ENCODE data around the gene FAM151A.
A peak's percentile ranks its signal among the peaks of the same experiment; 100 is the strongest.

FAM151A gene

DNA sequence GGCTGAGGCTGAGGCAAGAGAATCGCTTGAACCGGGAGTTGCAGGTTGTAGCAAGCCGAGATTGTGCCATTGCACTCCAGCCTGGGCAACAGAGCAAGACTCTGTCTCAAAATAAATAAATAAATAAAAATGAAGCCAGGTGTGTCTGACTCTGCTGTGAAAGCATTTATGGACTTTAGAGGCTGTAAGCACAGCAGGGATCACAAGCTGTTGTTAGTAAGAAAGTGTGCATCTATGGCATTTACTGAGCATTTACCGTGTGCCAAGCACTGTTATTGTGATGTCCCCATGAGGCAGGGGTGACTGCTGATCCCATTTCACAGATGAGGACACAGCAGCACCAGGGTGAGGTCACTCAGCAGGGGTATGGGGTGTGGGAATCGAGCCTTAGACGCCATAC, 20.1 kb downstream of the FAM151A start:
- no peak for DNase-seq

DNA sequence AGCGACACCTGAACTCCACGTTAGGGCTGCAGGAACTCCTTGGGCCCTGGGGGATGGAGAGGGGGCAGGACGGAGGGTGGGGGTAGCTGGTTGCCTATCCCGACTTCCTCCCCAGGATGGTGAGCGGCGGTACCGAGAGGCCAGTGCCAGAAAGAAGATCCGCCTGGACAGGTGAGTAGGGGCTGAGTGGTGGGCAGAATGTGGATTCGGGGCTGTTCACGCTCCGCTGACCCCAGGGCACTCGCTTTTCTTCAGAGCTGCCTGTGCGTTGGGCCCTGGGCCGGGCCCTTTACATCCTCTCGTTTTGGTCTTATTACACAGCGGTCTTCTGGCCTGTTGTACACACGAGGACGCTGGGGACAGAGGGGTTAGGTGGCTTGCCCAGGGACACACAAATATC, 20.8 kb downstream of the FAM151A start:
- DNase-seq: no peak

DNA sequence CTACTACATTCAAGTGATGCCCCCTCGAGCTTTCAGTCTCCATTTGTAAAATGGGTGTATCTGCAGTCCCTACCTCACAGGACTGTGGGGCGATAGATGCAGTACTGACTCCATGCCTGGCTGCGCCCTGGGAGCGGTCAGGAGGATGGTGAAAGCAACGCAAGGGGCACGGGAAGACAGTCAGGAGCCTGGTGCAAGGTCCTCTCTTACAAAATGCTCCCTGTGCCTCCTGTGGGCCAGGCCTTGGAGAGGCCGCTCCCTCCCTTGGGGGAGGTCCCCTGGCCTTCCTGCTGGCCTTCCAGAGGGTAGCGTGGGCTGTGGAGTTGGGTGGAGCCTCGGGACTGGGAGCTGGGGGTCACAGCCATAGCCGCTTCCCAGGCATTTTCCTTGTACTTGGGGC, 21.6 kb downstream of the FAM151A start:
- no peak for DNase-seq

DNA sequence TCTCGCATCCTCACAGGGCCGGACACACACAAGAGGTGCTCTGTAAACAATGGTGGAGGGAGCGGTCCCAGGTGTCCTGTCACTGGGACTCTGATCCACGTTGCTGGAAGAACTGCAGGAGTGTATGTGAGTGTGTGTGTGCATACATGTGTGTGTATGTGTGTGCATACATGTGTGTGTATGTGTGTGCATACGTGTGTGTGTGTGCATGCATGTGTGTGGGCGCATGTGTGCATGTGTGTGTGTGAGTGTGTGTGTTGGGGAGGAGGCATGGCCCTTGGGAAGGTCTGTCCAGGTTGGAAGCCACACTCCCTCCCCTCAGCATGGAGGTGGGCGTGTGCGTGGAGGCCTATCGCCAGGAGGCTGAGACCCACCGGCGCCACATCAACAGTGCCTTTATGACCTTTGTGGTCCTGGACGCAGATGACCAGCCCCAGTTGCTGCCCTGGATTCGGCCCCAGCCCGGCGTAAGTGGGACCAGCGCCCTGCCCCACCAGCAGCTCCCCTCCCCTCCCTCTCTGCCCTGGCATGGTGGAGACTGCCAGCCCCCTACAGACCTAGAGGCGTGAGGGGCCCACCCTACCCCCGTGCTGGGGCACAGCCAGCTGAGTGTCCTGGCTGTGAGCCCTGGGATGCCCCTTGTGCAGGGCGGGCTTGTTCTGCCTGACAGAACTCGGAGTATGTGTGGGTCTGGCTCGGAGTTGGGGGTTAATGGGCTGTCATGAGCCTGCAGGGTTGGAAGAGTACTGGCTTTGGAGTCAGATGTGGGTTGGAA, 22.2 kb downstream of the FAM151A start:
- no peak for DNase-seq

DNA sequence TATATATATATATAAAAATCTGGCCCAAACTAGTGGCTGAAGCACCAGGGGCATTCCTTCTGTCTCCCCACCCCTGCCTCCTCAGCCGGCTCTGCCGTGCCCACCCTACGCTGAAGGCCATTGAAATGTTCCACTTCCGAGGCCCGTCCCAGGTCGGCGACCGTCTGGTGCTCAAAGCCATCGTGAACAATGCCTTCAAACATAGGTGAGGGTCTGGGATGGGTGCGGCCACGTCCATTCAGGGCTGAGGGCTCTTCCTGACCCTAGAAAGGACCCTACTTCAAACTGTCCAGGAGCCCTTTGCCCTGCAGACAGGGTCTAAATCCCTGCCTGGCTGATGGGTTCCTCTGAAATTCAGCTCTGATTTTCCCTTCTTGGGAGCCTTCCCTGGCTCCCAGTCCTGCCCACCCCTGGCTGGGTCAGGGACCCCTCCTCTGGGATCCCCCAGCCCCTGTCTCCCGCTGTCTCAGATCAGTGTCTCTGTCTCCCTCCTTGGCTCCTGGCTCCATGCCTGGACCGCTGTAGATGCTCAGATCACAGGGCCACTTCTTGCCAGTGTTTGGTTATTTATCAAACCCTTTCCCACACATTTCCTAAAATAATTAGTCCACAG, 24.0 kb downstream of the FAM151A start:
- no peak for DNase-seq

DNA sequence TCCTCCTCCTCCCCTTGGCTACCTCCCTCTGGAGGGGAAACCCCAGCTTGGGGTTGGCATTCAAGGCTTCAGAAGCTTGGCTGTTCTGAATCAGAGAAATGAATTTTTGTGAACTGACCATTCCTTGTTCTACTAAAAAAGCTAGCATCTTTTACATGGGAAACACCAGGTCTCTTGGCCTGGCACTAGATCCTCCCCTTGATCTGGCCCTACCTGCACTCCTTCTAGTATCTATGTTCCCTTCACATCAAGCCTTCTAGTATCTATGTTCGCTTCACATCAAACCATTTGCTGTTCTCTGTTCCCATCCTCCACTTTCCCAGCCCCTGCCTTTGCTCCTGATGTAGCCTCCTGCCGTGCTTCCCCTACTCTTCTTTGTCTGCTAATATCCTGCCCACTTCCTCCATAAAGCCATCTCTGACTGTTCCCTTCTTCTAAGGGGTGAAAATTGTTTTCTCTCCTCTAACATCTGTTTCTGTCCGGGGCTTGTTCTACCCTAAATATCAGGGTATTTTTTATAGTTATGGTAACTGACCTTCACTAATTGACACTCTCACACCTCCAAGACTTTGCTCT, 25.8 kb downstream of the FAM151A start:
- DNase-seq: no peak

DNA sequence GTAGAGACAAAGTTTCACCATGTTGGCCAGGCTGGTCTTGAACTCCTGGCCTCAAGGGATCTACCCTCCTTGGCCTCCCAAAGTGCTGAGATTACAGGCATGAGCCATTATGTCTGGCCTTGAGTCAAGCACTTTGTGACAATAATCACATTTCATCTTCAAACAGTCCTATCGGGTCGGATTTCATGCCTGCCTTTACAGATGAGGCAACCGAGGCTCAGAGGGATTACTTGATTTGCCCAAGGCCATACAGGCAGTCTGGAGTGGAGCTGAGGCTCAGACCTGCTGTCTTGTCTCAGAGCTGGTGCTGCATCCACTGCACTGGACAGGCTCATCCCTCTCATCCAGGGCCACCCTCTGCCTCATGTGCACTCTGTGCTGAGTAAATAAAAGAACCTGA, 26.6 kb downstream of the FAM151A start:
- DNase-seq: no peak

DNA sequence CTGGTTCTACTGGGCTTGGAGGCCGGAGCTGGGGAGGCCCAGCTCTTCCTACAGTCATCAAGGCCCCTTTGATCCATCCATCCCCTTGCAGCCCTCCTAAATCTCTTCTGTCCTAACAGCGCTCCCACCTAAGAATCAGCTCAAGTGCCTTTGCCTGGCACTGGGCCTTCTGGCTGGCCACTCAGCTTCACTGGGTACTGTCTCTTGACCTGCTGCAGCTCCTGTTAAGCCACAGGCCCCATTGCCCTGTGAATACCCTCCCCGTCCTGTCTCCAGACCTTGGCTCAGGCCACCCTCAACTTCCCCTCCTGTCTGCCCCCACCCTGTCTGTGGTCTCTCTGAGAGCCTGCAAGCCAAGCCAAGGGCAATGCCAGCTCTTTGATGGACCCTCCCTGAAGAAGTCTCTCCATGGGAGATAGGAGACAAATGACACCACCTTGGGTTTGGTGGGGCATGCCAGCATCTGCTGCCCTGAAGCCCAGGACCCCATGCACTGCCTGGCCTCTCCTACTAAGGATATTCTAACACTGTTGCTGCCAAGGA, 27.3 kb downstream of the FAM151A start:
- no peak for DNase-seq

DNA sequence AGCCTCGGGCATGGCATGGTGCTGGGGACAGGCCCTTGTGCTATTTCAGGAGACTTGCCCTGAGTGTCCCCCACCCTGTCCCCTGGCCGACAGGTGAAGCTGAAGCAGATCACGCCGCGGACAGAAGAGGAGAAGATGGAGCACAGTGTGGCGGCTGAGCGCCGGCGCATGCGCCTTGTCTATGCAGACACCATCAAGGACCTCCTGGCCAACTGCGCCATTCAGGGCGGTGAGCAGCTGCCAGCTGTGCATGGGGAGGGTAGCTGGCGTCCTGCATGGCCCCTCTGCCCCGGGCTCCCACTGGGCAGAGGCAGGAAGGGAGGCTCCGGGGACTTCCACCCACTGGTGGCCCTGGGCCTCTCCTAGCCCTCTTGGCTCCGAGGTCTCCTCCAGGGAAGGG, 28.9 kb downstream of the FAM151A start:
- no peak for DNase-seq

DNA sequence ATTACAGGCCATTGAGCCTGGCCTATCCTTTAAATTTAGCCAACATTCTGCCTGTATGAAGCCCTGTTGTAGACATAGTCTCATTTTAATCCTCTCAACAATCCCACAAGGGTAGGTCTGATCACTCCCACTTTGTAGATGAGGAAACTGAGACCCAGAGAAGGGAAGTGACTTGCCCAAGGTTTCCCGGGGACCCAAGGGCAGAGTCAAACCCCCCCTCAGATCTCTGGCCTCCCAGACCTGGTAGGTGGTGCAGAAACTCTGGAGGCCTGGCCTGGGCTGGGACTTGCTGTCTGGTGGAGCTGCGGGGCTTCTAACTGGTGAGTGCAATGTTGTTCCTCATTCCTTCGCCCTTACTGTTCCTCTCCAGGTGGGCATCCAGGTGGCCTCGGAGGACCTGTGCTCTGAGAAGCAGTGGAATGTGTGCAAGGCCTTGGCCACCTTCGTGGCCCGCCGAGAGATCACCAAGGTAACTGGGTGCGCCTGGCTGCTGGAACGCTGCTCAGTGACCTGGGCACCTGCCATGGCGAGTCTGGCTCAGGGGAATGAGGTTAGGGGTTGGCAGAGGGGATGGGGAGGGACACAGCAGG, 29.7 kb downstream of the FAM151A start:
- DNase-seq: no peak

DNA sequence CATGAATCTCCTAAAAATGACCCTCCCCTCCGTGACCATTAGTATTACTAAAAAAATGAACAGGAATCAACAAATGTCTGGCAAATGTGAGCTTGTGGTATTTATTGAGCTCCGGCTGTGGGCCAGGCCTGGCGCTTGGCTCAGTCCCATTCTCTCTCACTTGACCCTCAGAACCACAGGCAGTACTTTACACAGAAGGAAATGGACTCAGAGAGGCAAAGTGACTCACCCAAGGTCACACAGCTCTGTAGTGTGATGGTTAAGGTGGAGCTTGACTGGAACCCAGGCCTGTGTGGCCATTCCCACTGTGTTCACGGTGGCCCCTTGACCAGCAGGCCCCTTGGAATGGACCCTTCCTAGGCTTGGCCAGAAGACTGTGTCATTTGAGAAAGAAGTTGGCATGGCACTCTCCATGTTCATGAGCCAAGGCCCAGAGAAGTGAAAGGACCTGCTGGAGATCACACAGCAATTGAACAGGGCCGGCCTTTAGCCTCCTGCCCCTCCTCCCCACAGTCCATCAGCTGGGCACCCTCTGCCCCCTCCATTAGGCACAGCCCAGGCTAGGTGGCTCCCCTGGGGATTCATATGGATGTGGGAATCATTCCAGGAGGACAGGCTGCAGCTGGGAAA, 32.1 kb downstream of the FAM151A start:
- DNase-seq: no peak

DNA sequence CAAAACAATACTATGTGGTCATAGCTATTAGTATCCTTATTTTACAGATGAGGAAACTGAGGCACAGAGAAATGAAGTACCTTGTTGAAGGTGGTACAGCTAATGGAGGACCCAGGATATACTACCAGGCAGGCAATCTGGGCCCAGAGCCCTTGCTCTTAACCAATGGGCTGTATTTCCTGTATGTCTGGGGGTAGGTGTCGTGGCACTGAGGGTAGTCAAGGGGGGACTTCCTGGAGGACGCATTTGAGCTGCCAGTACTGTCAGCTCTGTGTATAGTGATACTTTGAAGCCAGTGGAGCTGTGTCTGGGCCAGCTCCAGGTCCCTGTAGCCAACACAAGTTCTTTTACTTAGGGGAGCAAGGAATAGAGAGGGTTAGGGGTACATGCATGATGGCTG, 34.9 kb downstream of the FAM151A start:
- DNase-seq: no peak

DNA sequence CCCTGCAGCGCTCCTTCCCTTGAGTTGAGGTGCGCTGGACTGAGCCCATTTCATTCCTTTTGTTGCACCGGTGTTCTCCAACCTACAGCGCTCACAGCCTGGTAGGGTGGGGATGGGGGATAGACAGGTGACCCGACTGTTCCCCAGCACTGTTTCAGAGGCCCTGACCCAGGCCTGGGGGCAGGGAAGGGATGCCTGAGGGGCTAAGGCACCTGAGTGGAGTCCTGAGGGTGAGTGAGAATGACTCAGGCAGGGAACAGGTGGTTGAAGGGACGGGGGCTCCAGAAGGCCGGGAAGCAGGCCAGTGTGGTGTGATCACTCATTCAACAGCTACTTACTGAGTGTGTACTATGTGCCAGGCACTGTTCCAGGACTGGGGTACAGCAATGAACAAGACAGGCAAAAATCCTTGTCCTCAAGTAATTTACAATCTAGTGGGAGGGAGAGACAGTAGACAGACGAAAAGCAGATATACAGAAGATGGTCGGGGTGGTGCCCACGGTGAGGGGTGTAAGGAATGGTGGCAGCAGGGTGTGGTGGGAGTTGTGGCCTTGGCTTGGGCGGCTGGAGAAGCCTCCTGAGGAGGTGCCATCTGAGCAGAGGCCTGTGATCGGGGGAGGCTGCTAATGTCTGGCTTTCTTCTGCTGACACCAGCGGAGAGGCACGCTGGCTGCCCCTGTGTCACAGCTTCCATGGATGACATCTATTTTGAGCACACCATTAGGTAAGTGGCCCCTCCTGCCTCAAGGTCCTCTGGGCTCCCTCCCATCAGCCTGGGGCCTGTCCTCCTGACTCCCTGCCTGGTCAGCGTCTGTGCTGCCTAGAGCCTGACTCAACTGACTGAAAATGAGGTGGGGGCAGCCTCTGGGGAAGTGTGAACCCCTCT, 37.9 kb downstream of the FAM151A start:
- no peak for DNase-seq

DNA sequence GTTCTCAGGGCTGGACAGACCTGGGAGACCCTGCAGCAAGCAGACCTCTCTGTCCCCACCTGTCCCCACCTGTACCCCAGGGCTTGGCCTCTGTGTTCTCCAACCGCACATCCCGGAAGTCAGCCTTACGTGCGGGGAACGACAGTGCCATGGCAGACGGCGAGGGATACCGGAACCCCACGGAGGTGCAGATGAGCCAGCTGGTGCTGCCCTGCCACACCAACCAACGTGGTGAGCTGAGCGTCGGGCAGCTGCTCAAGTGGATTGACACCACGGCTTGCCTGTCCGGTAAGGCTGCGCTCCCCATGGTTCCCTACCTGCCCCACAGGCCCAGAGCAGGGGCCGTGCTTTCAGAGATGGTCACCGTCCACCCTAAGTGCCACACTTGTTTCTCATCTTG, 38.8 kb downstream of the FAM151A start:
- no peak for DNase-seq

DNA sequence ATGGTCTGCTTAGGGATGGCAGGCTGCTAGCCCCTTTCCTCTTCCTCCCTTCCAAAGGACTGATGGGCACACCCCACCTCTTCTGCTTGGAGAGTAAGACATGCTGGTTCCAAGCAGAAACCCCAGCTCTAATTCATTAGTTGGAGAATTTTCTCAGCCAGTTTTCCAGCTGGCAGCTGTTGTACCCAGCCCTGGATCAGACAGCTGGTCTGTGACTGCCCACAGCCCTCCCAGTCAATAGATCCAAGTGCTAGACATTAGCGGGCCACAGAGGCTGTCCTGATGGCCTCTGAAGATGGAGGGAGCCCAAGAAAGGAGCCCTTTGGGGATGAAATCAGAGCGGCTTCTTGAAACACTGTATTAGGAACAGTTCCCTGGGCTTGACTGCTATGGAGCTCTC, 39.5 kb downstream of the FAM151A start:
- DNase-seq: no peak

DNA sequence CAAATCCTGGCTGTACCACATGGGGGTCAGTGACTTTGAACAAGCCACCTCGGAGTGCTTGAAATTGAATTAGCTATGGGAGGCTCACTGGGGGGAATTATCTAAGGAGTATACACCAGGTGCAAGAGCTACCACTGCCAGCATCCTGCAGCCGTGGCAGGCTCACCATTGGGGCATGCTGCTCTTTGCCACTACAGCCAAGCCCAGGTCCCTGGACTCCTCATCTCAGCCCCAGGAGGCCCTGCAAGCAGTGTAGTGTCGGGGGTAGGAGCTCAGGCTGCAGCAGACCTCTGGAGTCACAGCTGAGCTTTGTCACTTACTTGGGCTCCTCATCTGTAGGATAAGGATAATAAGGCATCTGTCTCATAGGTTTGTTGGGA, 40.0 kb downstream of the FAM151A start:
- no peak for DNase-seq

DNA sequence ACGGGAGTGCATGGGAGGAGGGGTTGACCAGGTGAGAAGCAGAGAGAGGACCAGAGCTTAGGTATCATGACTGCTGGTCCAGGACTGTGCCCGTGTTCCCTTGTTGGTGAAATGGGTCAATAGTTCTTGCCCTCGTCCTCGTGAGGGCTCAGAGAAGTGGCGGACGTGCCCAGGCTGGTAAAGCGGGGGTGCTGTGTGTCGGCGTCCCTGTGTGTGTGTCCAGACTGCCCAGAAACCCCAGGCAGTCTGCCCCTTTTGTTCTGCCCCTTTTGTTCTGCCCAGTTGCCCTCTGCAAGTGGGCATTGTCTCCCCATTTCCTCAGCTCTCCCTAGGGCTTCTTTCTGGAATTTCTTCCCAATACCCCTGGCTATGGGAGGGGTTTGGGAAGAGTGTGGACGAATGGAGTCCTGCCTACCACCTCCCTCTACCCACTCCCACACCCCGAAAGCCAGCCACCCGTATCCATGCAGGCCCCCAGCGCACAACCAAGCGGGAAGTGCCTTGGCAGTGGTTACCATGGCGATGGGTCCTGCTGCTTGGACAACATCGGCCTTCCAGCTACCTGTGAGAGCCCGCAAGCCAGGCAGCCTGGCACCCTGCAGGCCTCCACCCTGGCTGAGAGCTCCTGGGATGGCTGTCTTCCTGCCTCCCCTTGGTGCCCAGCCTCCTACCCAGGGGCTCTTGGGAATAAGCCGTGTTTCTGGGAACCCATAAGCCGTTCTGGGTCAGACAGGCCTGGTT, 40.6 kb downstream of the FAM151A start:
- peak; percentile 53 for DNase-seq

DNA sequence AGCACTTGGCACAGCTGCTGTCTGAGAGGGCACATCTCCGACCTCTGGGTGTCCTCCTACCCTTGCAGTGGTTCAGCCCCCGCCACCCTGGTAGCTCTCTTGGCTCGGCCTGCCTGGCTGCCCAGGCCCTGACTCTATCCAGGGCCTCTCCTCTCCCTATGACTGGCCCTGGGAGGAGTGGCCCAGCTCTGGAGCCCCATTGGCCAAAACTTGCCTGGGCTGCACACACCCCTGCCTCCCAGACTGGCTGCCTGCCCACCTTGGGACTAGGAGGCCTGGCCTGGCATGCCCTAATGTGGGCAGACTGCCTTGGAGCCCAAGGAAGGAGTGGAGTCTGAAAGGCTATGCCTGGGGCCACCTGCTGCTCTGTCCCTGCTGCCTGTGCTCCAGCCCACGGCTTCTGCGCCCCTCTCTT, 41.7 kb downstream of the FAM151A start:
- no peak for DNase-seq

DNA sequence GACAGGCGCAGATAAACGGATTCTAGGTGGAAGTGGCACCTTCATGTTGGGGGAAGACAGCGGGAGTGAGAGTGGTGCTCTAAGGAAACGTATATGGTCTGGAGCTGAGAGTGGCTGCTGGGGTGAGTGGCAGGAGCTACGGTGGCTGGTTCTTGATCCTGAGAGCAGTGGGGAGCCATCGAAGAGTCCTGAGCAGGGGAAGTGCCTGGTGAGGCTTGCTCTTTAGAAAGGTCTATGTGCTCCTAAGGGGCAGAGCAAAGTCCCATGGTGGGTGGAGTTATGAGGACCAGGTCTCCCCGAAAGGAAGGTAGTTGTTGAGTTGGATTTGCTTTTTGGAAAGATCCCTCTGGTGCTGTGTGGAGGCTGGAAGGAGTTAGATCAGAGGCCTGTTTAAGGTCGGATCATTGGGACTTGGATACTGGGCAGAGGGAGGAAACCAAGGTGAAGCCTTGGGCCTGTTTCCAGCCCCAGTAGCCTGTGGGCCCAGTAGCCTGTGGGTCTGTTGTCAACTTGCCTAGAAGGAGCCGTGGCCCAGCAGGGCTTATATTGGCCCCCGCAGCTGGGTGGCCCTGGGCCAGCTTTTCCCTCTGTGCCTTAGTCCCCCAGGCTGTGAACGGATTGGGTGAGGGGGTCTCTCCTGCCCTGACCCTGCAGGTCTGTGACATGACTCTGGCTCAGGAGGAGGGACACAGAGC, 42.3 kb downstream of the FAM151A start:
- no peak for DNase-seq

DNA sequence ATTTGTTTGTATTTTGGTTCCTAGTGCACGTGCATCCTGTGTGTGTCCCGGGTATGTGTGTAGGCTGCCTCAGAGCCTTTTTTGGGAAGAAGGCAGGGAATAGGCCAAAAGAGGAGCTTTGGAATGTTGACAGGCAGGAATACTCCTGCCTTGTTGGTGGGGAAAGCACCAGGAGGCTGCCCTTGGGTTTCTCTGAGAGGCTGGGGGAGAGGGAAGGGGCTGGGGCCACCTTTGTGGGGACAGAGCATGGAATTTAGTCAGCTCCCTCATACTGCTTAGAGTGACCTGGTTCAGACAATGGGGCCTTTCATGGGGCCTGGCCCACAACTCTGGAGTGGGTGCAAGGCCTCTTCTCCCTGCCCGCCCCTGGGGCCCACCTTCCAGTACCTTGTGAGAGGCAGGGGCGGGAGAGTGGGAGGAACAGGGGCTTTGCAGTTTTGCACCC, 44.0 kb downstream of the FAM151A start:
- no peak for DNase-seq

DNA sequence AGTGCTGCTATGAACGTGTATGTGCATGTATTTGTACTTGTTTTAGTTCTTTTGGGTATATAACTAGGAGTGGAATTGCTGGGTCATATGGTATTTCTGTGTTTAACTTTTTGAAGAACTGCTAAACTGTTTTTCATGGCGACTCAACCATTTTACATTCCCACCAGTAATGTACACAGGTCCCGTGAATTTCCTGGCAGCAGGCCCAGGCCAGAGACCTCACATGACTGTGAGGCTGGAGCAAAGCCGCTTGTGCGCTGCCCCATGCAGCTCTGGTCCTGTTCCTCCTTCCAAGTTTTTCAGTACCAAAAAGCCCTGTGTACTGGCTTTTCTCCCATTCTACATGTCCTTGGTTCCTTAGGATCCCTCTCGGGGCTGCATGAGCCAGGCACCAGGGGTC, 45.7 kb downstream of the FAM151A start:
- peak; percentile 35 for DNase-seq
